Measurements from ENCODE around the gene MEGF11.

The MEGF11 gene

GRCh38 chr15:66092053-66093016, 161.2 kb downstream of the MEGF11 start:
- H3K4me1 ChIP-seq (ENCODE audit: control insufficient read depth, insufficient read depth, low read length), result peaks cover 7% of the 10 kb centered on the region
- no peak overlapping the region for H3K4me3 ChIP-seq (ENCODE audit: low read length)
- no peaks in the 10 kb centered on the region for H3K9me3 ChIP-seq (ENCODE audit: control insufficient read depth, low read length)
- peaks cover 48% of the 10 kb centered on the region for H3K27me3 ChIP-seq (replicated peaks; ENCODE audit: control insufficient read depth, insufficient read depth, low read length)
- DNase-seq (ENCODE audit: low read depth), result no peak
- H3K36me3 ChIP-seq (ENCODE audit: control insufficient read depth, insufficient read depth, low read length, severe bottlenecking), result no peaks in the 10 kb centered on the region
- H3K9ac ChIP-seq (ENCODE audit: low read length), result no peak overlapping the region

- H3K9ac ChIP-seq (ENCODE audit: low read length), result no peak overlapping the region
- no peaks in the 10 kb centered on the region for H3K9me3 ChIP-seq (ENCODE audit: control insufficient read depth, low read length)
- no peaks in the 10 kb centered on the region for H3K36me3 ChIP-seq (ENCODE audit: control insufficient read depth, insufficient read depth, low read length, severe bottlenecking)
- H3K4me1 ChIP-seq (ENCODE audit: control insufficient read depth, insufficient read depth, low read length), result peaks cover 7% of the 10 kb centered on the region
- H3K4me3 ChIP-seq (ENCODE audit: low read length), result no peak overlapping the region
- DNase-seq (ENCODE audit: low read depth), result no peak
- H3K27me3 ChIP-seq (replicated peaks; ENCODE audit: control insufficient read depth, insufficient read depth, low read length), result peaks cover 29% of the 10 kb centered on the region
Measured at GRCh38 chr15:66089509-66089908, 164.0 kb downstream of the MEGF11 start.

- H3K36me3 ChIP-seq (ENCODE audit: control insufficient read depth, insufficient read depth, low read length, severe bottlenecking), result no peaks in the 10 kb centered on the region
- H3K9me3 ChIP-seq (ENCODE audit: control insufficient read depth, low read length), result no peaks in the 10 kb centered on the region
- no peak overlapping the region for H3K4me3 ChIP-seq (ENCODE audit: low read length)
- peaks cover 7% of the 10 kb centered on the region for H3K4me1 ChIP-seq (ENCODE audit: control insufficient read depth, insufficient read depth, low read length)
- H3K27me3 ChIP-seq (replicated peaks; ENCODE audit: control insufficient read depth, insufficient read depth, low read length), result peaks cover 31% of the 10 kb centered on the region
- H3K9ac ChIP-seq (ENCODE audit: low read length), result no peak overlapping the region
- DNase-seq (ENCODE audit: low read depth), result no peak
Measured at GRCh38 chr15:66089049-66089448, 164.5 kb downstream of the MEGF11 start.

- DNase-seq (ENCODE audit: low read depth), result no peak
- Histone ChIP-seq H3K9ac (ENCODE audit: low read length) (no peak overlapping the region), H3K9me3 (ENCODE audit: control insufficient read depth, low read length) (no peaks in the 10 kb centered on the region)
Measured at GRCh38 chr15:66085128-66085527, 168.4 kb downstream of the MEGF11 start.

GRCh38 chr15:66084704-66085103, 168.8 kb downstream of the MEGF11 start:
- DNase-seq (ENCODE audit: low read depth), result no peak
- no peaks in the 10 kb centered on the region for H3K9me3 ChIP-seq (ENCODE audit: control insufficient read depth, low read length)
- peaks cover 28% of the 10 kb centered on the region for H3K27me3 ChIP-seq (replicated peaks; ENCODE audit: control insufficient read depth, insufficient read depth, low read length)
- no peak overlapping the region for H3K9ac ChIP-seq (ENCODE audit: low read length)
- H3K36me3 ChIP-seq (ENCODE audit: control insufficient read depth, insufficient read depth, low read length, severe bottlenecking), result no peaks in the 10 kb centered on the region
- H3K4me3 ChIP-seq (ENCODE audit: low read length), result no peak overlapping the region
- peaks cover 15% of the 10 kb centered on the region for H3K4me1 ChIP-seq (ENCODE audit: control insufficient read depth, insufficient read depth, low read length)

More at GRCh38 chr15:66085128-66085527, 168.4 kb downstream of the MEGF11 start:
- H3K36me3 ChIP-seq (ENCODE audit: control insufficient read depth, insufficient read depth, low read length, severe bottlenecking), result no peaks in the 10 kb centered on the region
- peaks cover 15% of the 10 kb centered on the region for H3K4me1 ChIP-seq (ENCODE audit: control insufficient read depth, insufficient read depth, low read length)
- peaks cover 23% of the 10 kb centered on the region for H3K27me3 ChIP-seq (replicated peaks; ENCODE audit: control insufficient read depth, insufficient read depth, low read length)
- H3K4me3 ChIP-seq (ENCODE audit: low read length), result no peak overlapping the region

- Histone ChIP-seq H3K36me3 (ENCODE audit: control insufficient read depth, insufficient read depth, low read length, severe bottlenecking) (no peaks in the 10 kb centered on the region), H3K4me1 (ENCODE audit: control insufficient read depth, insufficient read depth, low read length) (peaks cover 8% of the 10 kb centered on the region), H3K4me3 (ENCODE audit: low read length) (no peak overlapping the region), H3K9me3 (ENCODE audit: control insufficient read depth, low read length) (no peaks in the 10 kb centered on the region), H3K27me3 (replicated peaks; ENCODE audit: control insufficient read depth, insufficient read depth, low read length) (peaks cover 46% of the 10 kb centered on the region), H3K9ac (ENCODE audit: low read length) (no peak overlapping the region)
- peak; percentile 89 for DNase-seq (ENCODE audit: low read depth)
Measured at GRCh38 chr15:66080717-66081398, 172.7 kb downstream of the MEGF11 start.

GRCh38 chr15:66078929-66079275, 174.6 kb downstream of the MEGF11 start:
- H3K4me1 ChIP-seq (ENCODE audit: control insufficient read depth, insufficient read depth, low read length), result peaks cover 8% of the 10 kb centered on the region
- H3K27me3 ChIP-seq (replicated peaks; ENCODE audit: control insufficient read depth, insufficient read depth, low read length), result peaks cover 39% of the 10 kb centered on the region
- no peaks in the 10 kb centered on the region for H3K9me3 ChIP-seq (ENCODE audit: control insufficient read depth, low read length)
- no peaks in the 10 kb centered on the region for H3K36me3 ChIP-seq (ENCODE audit: control insufficient read depth, insufficient read depth, low read length, severe bottlenecking)
- no peak overlapping the region for H3K9ac ChIP-seq (ENCODE audit: low read length)
- DNase-seq (ENCODE audit: low read depth), result no peak
- no peak overlapping the region for H3K4me3 ChIP-seq (ENCODE audit: low read length)

GRCh38 chr15:66078196-66078928, 175.2 kb downstream of the MEGF11 start:
- Histone ChIP-seq H3K9me3 (ENCODE audit: control insufficient read depth, low read length) (no peaks in the 10 kb centered on the region), H3K36me3 (ENCODE audit: control insufficient read depth, insufficient read depth, low read length, severe bottlenecking) (no peaks in the 10 kb centered on the region), H3K27me3 (replicated peaks; ENCODE audit: control insufficient read depth, insufficient read depth, low read length) (peaks cover 36% of the 10 kb centered on the region), H3K9ac (ENCODE audit: low read length) (no peak overlapping the region), H3K4me3 (ENCODE audit: low read length) (no peak overlapping the region), H3K4me1 (ENCODE audit: control insufficient read depth, insufficient read depth, low read length) (peaks cover 8% of the 10 kb centered on the region)
- DNase-seq (ENCODE audit: low read depth), result no peak

- no peak overlapping the region for H3K9ac ChIP-seq (ENCODE audit: low read length)
- peaks cover 17% of the 10 kb centered on the region for H3K4me1 ChIP-seq (ENCODE audit: control insufficient read depth, insufficient read depth, low read length)
- no peak for DNase-seq (ENCODE audit: low read depth)
- no peaks in the 10 kb centered on the region for H3K9me3 ChIP-seq (ENCODE audit: control insufficient read depth, low read length)
- H3K4me3 ChIP-seq (ENCODE audit: low read length), result no peak overlapping the region
- no peaks in the 10 kb centered on the region for H3K36me3 ChIP-seq (ENCODE audit: control insufficient read depth, insufficient read depth, low read length, severe bottlenecking)
- H3K27me3 ChIP-seq (replicated peaks; ENCODE audit: control insufficient read depth, insufficient read depth, low read length), result peaks cover 29% of the 10 kb centered on the region
Measured at GRCh38 chr15:66077320-66077663, 176.3 kb downstream of the MEGF11 start.

GRCh38 chr15:66076591-66077319, 176.8 kb downstream of the MEGF11 start:
- H3K4me1 ChIP-seq (ENCODE audit: control insufficient read depth, insufficient read depth, low read length), result peaks cover 23% of the 10 kb centered on the region
- H3K9ac ChIP-seq (ENCODE audit: low read length), result no peak overlapping the region
- H3K27me3 ChIP-seq (replicated peaks; ENCODE audit: control insufficient read depth, insufficient read depth, low read length), result peaks cover 29% of the 10 kb centered on the region
- H3K4me3 ChIP-seq (ENCODE audit: low read length), result no peak overlapping the region
- DNase-seq (ENCODE audit: low read depth), result no peak
- H3K36me3 ChIP-seq (ENCODE audit: control insufficient read depth, insufficient read depth, low read length, severe bottlenecking), result no peaks in the 10 kb centered on the region
- no peaks in the 10 kb centered on the region for H3K9me3 ChIP-seq (ENCODE audit: control insufficient read depth, low read length)
